HepG2 (cell line): ENCODE results near the gene SRSF8. TPM values are rescaled to one million over a fixed set of nuclear protein-coding genes. Genes with fewer than 3 reads are reported as not detected.
A peak's percentile ranks its signal among the peaks of the same experiment; 100 is the strongest.

ENCODE experiments used
- ATM ChIP-seq: fragments of 450-650 bp; IDR thresholded peaks from 2 replicates; pipeline ENCODE4 v1.7.1; 2017; ENCODE audit warnings: mild to moderate bottlenecking, borderline replicate concordance
- EEA1 ChIP-seq: sonication (generic); formaldehyde crosslinking; IDR thresholded peaks from 2 replicates; pipeline ENCODE4 v1.5.1; 2020; ENCODE audit warnings: mild to moderate bottlenecking, missing genetic modification reagents, borderline replicate concordance
- FOXC1 ChIP-seq: sonication (generic); formaldehyde crosslinking; IDR thresholded peaks from 2 replicates; pipeline ENCODE4 v1.8.0; 2022; ENCODE audit warnings: mild to moderate bottlenecking, missing genetic modification reagents, borderline replicate concordance
- HNF1B ChIP-seq: sonication (generic); formaldehyde crosslinking; IDR thresholded peaks from 2 replicates; pipeline ENCODE4 v1.5.1; 2020; ENCODE audit warnings: mild to moderate bottlenecking, moderate library complexity, missing genetic modification reagents
- KLF9 ChIP-seq: IDR thresholded peaks from 2 replicates; pipeline ENCODE4 v1.6.1; 2016; ENCODE audit warnings: low read depth
- MAFG ChIP-seq: sonication (generic); formaldehyde crosslinking; IDR thresholded peaks from 2 replicates; pipeline ENCODE4 v1.5.1; 2020; ENCODE audit warnings: mild to moderate bottlenecking, missing genetic modification reagents
- REL ChIP-seq: sonication (generic); formaldehyde crosslinking; conservative IDR thresholded peaks from 2 replicates; pipeline ENCODE4 v1.8.0; 2022; ENCODE audit warnings: mild to moderate bottlenecking, missing genetic modification reagents, moderate library complexity
- SKIL ChIP-seq: sonication (generic); formaldehyde crosslinking; IDR thresholded peaks from 2 replicates; pipeline ENCODE4 v1.8.0; 2022; ENCODE audit warnings: missing genetic modification reagents, mild to moderate bottlenecking, moderate library complexity, borderline replicate concordance
- SNAI1 ChIP-seq: sonication (generic); formaldehyde crosslinking; IDR thresholded peaks from 2 replicates; pipeline ENCODE4 v1.5.0; 2020; ENCODE audit warnings: mild to moderate bottlenecking, missing genetic modification reagents, borderline replicate concordance
- SNAPC2 ChIP-seq: sonication (generic); formaldehyde crosslinking; IDR thresholded peaks from 2 replicates; pipeline ENCODE4 v1.8.1; 2022; ENCODE audit warnings: mild to moderate bottlenecking, missing genetic modification reagents
- TAF15 ChIP-seq: fragments of 200-400 bp; formaldehyde crosslinking; IDR thresholded peaks from one replicate; pipeline ENCODE4 v1.6.1; 2018; ENCODE audit warnings: mild to moderate bottlenecking, low read depth, low read length; ENCODE audit not compliant: poor library complexity, severe bottlenecking
- TRIM24 ChIP-seq: sonication (generic); formaldehyde crosslinking; IDR thresholded peaks from 2 replicates; pipeline ENCODE4 v1.8.0; 2022; ENCODE audit warnings: mild to moderate bottlenecking, missing genetic modification reagents
- YEATS2 ChIP-seq: sonication (generic); formaldehyde crosslinking; IDR thresholded peaks from 2 replicates; pipeline ENCODE4 v1.4.0; 2020; ENCODE audit warnings: missing genetic modification reagents, borderline replicate concordance
- ZMYM3 ChIP-seq: sonication (generic); formaldehyde crosslinking; IDR thresholded peaks from 2 replicates; pipeline ENCODE4 v1.5.1; 2020; ENCODE audit warnings: mild to moderate bottlenecking, missing genetic modification reagents
- ZNF124 ChIP-seq: sonication (generic); formaldehyde crosslinking; IDR thresholded peaks from 2 replicates; pipeline ENCODE4 v1.4.0; 2020; ENCODE audit warnings: missing genetic modification reagents
- ZNF136 ChIP-seq: sonication (generic); formaldehyde crosslinking; IDR thresholded peaks from 2 replicates; pipeline ENCODE4 v1.8.1; 2022; ENCODE audit warnings: low read depth, mild to moderate bottlenecking, moderate library complexity, missing genetic modification reagents
- ZNF142 ChIP-seq: sonication (generic); formaldehyde crosslinking; IDR thresholded peaks from 2 replicates; pipeline ENCODE4 v1.4.0; 2020; ENCODE audit warnings: missing genetic modification reagents
- ZNF235 ChIP-seq: sonication (generic); formaldehyde crosslinking; IDR thresholded peaks from 2 replicates; pipeline ENCODE4 v1.8.1; 2023; ENCODE audit warnings: mild to moderate bottlenecking, missing genetic modification reagents, borderline replicate concordance
- ZNF652 ChIP-seq: IDR thresholded peaks from 2 replicates; pipeline ENCODE4 v1.6.1; 2016; ENCODE audit warnings: low read depth, borderline replicate concordance
- ZNF703 ChIP-seq: sonication (generic); formaldehyde crosslinking; IDR thresholded peaks from 2 replicates; pipeline ENCODE4 v1.5.1; 2020; ENCODE audit warnings: missing genetic modification reagents, mild to moderate bottlenecking, moderate library complexity, borderline replicate concordance
- ZNF720 ChIP-seq: sonication (generic); formaldehyde crosslinking; IDR thresholded peaks from 2 replicates; pipeline ENCODE4 v1.4.0; 2020; ENCODE audit warnings: missing genetic modification reagents
- polyA plus RNA-seq, 8 experiments: library from polyadenylated mRNA; depleted of rRNA in 3 of 8; stranded (reverse) in 7 of 8; unstranded in 1 of 8; fragments of >200 nt; fragmentation: Illumina TruSeq in 4 of 8; extraction: Trizol in 4 of 8; gene quantifications; 2 replicates each; pipeline versions ENCODE4 v1.2.1 to v1.2.3, GENCODE V29; 2011 to 2016; ENCODE audit warnings: low read depth in 4 of 8, missing spikeins in 1 of 8, mixed read lengths in 1 of 8; ENCODE audit not compliant: insufficient read depth in 1 of 8
- total RNA-seq, 5 experiments: library from RNA; depleted of rRNA; stranded (reverse); fragments of >200 nt; fragmentation: Illumina TruSeq; extraction: Trizol; gene quantifications; 2 replicates each; pipeline ENCODE4 v1.2.3, GENCODE V29; 2016; ENCODE audit warnings: low read depth in 1 of 5

The SRSF8 gene
- total and polyA plus RNA-seq, 2 of the 13 experiments (the other 11 are each of a cell fraction or from before 2014, with no cell fraction given), result 21.8 to 25.8 TPM

GRCh38 chr11:95068549-95068948, 1.8 kb downstream of the SRSF8 start (continued):
- TF ChIP-seq FOXC1 (CRISPR knock-in tag), result no peak; the same call in 1 of the 2 replicates
- TF ChIP-seq MAFG (CRISPR knock-in tag), result no peak
- TF ChIP-seq ZNF124 (CRISPR knock-in tag), result 0 out of 2 replicates have a peak, but pooled peaks have one; percentile 22
- no peak for TF ChIP-seq EEA1
- no peak for TF ChIP-seq TRIM24
- TF ChIP-seq ZMYM3 (CRISPR knock-in tag), result no peak
- TF ChIP-seq HNF1B (CRISPR knock-in tag), result no peak
- peak; percentile 75 for TF ChIP-seq YEATS2 (CRISPR knock-in tag)
- no peak for TF ChIP-seq ZNF136 (CRISPR knock-in tag)
- no peak for TF ChIP-seq ZNF652
- TF ChIP-seq REL (CRISPR knock-in tag), result no peak
- TF ChIP-seq ZNF703 (CRISPR knock-in tag), result no peak
- TF ChIP-seq ZNF142, result no peak
- TF ChIP-seq KLF9 (CRISPR knock-in tag), result no peak
- no peak for TF ChIP-seq SKIL (CRISPR knock-in tag)
- TF ChIP-seq ATM, result no peak
- no peak for TF ChIP-seq SNAI1 (CRISPR knock-in tag)
- no peak for TF ChIP-seq SNAPC2
- no peak for TF ChIP-seq ZNF720 (CRISPR knock-in tag)
- TF ChIP-seq TAF15, result no peak
- TF ChIP-seq ZNF235 (CRISPR knock-in tag), result no peak
